ENCODE results near the gene LMOD1.

DNA sequence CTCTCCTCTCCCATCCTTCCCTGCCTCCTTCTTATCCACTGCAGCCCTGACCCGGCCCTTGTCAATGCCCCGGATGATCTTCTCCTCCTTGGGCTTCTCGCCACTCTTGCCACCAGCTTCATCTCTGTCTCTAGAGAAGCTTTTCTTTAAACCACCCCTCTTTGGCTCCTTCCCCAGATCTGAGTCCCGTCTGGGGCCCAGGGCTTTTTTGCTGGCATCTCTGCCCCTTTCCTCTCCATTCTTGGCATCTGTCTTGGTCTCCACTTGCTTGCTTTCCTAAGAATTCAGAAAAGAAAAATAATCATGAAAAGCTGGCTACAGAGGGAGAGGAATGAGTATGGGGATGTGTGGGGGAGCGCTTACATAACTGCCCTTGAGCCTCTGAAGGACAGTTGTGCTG, 45.9 kb downstream of the LMOD1 start:
- TF ChIP-seq, protein P1, sequence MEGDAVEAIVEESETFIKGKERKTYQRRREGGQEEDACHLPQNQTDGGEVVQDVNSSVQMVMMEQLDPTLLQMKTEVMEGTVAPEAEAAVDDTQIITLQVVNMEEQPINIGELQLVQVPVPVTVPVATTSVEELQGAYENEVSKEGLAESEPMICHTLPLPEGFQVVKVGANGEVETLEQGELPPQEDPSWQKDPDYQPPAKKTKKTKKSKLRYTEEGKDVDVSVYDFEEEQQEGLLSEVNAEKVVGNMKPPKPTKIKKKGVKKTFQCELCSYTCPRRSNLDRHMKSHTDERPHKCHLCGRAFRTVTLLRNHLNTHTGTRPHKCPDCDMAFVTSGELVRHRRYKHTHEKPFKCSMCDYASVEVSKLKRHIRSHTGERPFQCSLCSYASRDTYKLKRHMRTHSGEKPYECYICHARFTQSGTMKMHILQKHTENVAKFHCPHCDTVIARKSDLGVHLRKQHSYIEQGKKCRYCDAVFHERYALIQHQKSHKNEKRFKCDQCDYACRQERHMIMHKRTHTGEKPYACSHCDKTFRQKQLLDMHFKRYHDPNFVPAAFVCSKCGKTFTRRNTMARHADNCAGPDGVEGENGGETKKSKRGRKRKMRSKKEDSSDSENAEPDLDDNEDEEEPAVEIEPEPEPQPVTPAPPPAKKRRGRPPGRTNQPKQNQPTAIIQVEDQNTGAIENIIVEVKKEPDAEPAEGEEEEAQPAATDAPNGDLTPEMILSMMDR (IDR thresholded peaks at IDR 0.05; ENCODE audit: borderline replicate concordance, extremely low read depth, low read length, poor library complexity, severe bottlenecking) = no peak
- no peak for TF ChIP-seq EZH2 (IDR thresholded peaks at IDR 0.05; ENCODE audit: borderline replicate concordance, low read depth, low read length, severe bottlenecking)

Data from DND-41 (cell line).